IPS DF 19.7 (cell line): ENCODE data around the gene ACTG2.
"Not testable (repeated sequence)": the region's sequence is repeated elsewhere in the genome, so short reads cannot be mapped to it uniquely, and the experiment has no call there.

Experiments used
- DNase-seq: peaks from one replicate; pipeline ENCODE4 v3.0.0-alpha.2; 2013; ENCODE audit warnings: low read depth, low spot score

Gene ACTG2

DNA sequence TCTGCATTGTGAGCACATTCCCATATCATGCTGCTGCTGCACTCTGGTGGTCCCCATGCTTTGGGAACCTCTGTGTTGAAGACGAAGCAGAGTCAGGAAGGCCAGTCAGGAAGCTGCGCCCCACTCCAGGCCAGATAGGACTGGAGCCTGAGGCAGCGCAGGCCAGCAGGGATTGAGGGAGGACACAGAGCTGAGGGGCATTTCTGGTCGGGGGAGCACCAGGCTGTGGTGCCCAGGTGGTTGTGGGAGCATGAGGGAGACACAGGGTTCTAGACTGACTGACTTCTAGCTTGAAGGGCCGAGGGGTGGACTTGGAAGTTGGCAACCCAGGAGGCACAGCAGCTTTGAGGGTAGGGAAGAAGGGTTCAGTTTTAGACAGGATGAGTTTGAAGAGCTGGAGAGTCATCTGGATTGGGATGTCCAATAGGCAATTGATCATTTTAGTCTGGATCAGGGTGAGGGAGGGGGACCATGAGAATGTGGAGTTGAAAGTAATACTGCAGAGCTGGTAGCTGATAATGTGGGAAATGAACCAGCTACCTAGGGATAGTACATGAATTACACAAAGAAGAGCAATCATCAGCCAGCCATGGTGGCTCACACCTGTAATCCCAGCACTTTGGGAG, 1.4 kb upstream of the ACTG2 start:
- DNase-seq = no peak

DNA sequence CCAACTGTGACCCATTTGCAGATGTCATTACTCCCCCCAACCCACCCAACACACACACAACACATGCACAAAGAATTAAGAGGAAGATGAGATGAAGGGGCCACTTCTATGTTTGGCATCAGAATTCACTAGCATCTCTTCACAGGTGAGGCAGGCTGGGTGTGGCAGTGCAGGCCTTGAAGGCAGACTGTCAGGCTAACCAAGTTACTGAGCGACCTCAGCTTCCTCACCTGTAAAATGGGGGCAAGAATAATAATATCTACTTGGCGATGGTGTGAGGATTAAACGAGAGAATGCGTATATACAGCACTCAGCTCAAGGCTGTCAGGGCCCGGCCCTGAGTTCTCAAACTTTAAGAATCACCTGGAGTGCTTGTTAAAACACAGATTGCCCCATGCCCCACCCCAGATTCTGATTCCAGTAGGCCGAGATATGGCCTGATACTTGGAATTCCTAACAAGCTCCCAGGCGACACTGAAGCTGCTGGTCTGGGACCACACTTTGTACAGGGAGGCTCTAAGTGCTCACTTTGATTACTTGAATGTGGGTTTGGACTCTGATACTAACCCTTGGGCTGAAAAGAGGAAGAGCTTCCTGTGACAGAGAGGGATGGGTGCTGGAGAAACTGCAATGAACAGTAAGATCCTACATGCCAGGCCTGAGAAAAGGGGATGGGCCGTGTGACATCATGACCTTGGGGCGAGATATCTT, 1.1 kb downstream of the ACTG2 start:
- DNase-seq = no peak

DNA sequence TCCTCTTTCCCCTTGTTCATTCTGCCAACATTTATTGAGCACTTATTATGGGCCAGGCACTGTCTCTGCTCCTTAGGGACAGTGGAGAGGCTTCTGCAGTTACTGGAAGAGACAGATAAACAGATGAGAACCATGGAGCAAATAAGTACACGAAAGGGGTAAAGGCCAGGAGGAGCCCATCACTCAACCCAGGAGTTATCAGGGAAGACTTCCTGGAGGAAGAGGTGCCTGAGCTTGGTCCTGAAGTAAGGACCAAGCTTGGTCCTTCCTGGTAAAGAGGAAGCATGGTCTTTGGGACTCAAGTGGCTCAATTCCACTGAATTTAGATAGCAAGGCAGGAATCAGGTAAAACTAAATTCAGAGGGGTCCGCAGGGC, 1.7 kb downstream of the ACTG2 start:
- DNase-seq = no peak

DNA sequence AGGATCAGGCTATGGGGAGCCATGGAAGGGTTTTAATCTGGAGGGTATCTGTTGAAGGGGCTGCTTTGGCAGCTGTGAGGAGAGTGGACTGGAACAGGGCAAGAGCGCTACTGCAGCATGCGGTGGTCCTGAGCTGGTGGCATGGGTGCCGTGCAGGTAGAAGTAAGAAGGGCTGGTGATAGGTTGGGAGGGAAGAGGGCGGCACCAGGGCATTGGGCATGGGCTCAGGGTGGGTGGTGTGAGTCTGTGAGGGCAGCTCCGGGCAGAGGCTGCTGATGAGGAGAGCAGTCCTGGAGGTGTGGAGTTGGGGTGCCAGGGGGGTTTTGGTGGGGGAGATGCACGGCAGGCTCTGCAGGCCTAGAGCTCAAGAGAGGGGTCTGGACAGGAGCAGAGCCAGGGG, 2.1 kb downstream of the ACTG2 start:
- DNase-seq = no peak

DNA sequence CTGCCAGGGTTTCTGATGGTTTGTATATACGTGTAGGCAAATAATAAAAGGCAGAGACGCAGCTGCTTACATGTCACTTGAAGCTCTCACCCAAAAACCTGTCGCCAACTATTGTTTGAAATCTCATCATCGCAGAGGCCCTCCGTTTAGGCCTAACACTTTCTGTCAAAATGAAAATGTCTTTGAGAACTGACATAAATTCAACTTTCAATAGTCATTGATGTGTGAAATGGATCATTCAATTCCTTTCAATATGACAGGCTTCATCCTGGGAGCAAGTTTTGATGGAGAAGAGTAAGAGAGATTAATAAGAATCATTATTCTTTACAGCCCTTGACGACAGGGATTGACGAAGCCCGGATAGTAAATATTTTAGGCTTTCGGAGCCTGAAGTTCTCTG, 2.7 kb downstream of the ACTG2 start:
- DNase-seq = no peak

- no peak for DNase-seq
These were observed 3.8 kb downstream of the ACTG2 start for GRCh38 chr2:73896362-73897239.

DNA sequence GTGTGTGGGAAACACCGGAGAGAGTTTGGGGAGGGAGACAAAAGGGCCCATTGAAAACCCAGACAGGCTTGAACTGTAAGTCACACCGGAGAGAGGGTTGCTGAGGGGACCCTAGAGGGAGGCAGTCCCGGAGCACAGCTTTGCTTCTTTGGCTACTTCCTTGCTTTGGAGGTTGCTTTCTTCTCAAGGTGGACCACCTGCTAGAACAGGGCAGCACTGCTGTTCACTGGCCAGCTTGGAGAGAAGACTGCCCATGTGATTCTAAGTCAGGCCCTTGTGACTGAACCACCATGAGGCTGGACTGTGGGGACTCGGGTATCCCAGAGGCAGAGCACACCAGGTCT, 4.4 kb downstream of the ACTG2 start:
- DNase-seq = no peak

DNA sequence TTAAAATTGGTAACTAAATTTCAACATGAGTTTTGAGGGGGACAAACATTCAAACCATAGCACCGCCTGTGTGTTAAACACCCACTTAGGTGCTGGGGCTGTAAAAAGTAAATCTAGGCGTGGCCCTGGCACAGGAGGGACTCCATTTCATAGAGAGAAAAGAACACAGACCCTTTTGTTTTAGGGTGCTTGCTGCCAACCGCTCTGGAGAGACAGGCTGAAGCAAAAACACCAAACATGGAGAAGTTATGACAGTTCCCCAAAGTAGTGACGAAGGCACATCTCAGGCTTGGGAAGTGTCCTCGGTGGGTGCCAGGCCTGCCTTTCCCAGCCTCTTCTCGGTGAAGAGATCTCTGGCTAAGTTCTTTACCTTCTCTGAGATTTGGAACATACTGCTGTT, 5.1 kb downstream of the ACTG2 start:
- no peak for DNase-seq

DNA sequence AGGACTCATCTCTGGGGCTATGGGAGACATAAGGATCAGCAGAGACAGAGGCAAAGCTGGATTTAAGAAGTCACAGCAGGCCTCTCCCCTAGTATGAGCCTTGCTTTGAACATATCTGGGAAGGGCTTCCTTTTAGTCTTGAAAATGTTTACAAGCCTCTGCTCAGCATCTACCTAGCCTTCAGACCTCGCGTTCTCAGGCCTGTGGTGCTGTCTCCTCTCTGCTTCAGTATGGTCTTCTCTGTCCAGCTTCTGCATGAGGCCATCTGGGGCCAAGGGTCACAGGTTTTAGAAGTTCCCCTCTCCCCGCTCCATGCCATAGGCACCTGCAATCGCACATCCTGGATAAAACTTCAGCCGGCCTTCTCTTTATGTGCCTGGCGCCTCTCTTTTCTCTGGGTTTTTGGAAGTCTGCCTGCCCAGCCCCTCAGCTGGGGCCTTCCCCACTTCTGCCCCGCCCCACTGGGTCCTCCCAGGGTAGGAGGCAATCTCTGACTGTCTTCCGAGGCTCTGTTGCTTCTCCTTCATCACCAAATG, 7.1 kb downstream of the ACTG2 start:
- DNase-seq = no peak

DNA sequence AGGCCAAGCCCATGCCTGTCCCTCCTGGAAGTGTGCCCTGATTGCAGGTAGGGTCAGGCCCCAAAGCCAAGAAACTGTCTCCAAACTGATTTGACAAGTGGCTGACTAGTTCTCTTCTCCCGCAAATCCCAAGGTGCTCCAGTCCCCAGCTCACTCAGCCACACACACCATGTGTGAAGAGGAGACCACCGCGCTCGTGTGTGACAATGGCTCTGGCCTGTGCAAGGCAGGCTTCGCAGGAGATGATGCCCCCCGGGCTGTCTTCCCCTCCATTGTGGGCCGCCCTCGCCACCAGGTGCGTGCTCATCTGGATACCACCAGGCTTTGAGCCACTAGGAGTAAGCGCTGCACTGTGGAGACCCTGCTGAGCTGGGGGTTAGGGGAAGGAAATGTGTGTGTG, 8.3 kb downstream of the ACTG2 start:
- no peak for DNase-seq

DNA sequence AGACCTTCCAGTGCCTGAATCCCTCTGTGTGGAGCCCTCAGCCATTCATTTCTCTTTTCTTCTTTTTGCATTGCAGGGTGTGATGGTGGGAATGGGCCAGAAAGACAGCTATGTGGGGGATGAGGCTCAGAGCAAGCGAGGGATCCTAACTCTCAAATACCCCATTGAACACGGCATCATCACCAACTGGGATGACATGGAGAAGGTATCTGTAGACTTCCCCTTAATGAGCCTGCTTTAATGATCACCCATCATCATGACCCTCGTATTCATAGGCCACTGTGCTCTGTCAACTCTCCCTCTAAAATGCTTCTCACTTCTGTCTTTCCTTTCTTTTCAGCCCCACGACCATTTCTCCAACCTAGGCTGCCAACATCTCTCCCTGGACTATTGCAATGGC, 9.5 kb downstream of the ACTG2 start:
- no peak for DNase-seq

DNA sequence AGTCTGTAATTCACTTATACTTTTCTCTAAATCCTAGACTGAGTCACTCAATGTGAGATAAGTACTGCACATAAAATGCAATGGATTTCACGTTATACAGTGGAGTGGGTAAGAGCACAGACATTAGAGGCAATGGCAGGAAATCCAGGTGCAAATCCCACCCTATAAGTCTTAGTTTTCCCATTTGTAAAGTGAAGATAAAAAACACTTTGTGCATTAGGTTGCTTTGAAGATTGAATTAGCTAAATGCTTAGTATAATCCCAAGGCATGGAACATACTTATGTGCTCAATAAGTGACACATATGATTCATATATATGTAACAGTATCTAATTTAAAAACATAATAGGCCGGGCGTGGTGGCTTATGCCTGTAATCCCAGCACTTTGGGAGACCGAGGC, 10.5 kb downstream of the ACTG2 start:
- no peak for DNase-seq

GRCh38 chr2:73903949-73904613, 11.3 kb downstream of the ACTG2 start:
- DNase-seq = not testable (repeated sequence)

GRCh38 chr2:73904952-73905351, 12.1 kb downstream of the ACTG2 start:
- no peak for DNase-seq

GRCh38 chr2:73906847-73907505, 14.2 kb downstream of the ACTG2 start:
- no peak for DNase-seq

DNA sequence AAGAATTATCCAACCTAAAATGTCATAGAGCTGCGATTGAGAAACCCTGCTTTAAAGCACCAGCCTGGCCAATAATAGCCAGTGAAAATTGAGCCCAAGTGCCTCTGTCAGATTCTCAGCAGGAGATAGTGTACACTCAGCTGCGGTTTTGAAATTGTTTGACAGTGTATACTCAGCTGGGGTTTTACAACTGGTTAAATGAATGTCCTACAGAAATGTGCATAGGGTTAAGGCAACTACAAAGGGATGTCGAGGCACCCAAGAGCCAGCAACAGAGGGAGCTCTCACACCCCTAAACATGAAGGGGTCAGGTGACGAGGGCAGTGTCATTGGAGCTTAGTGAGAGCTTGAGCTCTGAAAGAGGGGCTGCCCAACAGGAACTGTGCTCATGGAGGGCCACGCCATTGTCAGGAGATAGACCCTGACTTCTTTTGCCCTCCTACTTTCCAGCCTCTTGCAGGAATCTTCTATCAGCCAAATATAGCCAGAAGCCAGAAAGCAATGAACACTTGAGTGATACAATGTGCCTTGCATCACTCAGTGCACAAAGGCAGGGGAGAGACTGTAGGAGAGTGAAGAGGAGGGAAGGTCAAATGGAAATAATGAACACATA, 15.1 kb downstream of the ACTG2 start:
- DNase-seq = peak; percentile 54

GRCh38 chr2:73908689-73909652, 16.2 kb downstream of the ACTG2 start:
- DNase-seq = no peak

GRCh38 chr2:73910873-73911547, 18.2 kb downstream of the ACTG2 start:
- no peak for DNase-seq

DNA sequence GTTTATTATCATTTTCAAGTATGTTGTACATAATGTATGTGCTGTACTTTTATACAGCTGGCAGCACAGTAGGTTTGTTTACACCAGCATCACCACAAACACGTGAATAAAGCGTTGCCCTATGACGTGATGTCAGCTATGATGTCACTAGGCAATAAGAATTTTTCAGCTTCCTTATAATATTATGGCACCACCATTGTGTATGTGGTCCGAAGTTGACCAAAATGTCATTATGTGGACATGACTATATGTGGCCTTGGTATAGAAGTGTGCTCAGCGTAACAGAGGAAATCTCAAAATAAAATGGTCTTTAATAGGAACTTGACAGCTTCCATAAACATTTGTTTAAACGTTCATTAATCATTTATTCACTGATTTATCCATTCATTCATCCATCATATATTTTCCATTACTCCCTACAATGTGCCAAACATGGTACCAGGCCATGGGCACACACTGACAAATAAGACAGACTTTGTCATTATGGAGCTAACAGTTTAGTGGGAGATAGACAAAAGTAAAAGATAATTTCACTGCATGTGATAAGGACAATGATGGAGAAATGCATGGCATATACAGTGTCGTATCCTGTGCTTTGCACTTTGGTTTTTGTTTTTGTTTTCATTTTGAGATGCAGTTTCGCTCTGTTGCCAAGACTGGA, 18.9 kb downstream of the ACTG2 start:
- no peak for DNase-seq
